Osteoblast (primary cell): ENCODE results near the gene FHL2. TPM values are rescaled to one million over a fixed set of nuclear protein-coding genes. Genes with fewer than 3 reads are reported as not detected.

Source experiments
- DNase-seq: peaks from one replicate; pipeline ENCODE4 v3.0.0; 2011; ENCODE audit warnings: low spot score, mixed read lengths; ENCODE audit not compliant: insufficient read length; ENCODE audit errors: missing footprints
- H2AFZ ChIP-seq: 2 replicates; pipeline ENCODE4 v1.6.0; 2011; ENCODE audit warnings: mild to moderate bottlenecking, low read length
- H3K27ac ChIP-seq: 2 replicates; pipeline ENCODE4 v1.5.1; 2011; ENCODE audit warnings: mild to moderate bottlenecking, low read depth, low read length, moderate library complexity
- H3K27me3 ChIP-seq: 2 replicates; pipeline ENCODE4 v1.6.0; 2012; ENCODE audit warnings: mild to moderate bottlenecking, control low read depth, inconsistent platforms, low read length, moderate library complexity; ENCODE audit not compliant: insufficient read depth
- H3K36me3 ChIP-seq: 2 replicates; pipeline ENCODE4 v1.5.1; 2011; ENCODE audit warnings: mild to moderate bottlenecking, low read length, control low read depth, moderate library complexity; ENCODE audit not compliant: insufficient read depth
- H3K4me1 ChIP-seq: 2 replicates; pipeline ENCODE4 v1.5.1; 2011; ENCODE audit warnings: mild to moderate bottlenecking, low read length, control low read depth, moderate library complexity; ENCODE audit not compliant: insufficient read depth
- H3K4me2 ChIP-seq: 2 replicates; pipeline ENCODE4 v1.6.0; 2011; ENCODE audit warnings: mild to moderate bottlenecking, low read length; ENCODE audit not compliant: insufficient read depth
- H3K4me3 ChIP-seq: fragments of 200-600 bp; sonication (generic); 3 replicates; pipeline ENCODE4 v1.5.1; 2012; ENCODE audit warnings: mild to moderate bottlenecking, low read length, inconsistent platforms; ENCODE audit not compliant: insufficient read depth
- H3K79me2 ChIP-seq: 2 replicates; pipeline ENCODE4 v1.6.0; 2012; ENCODE audit warnings: mild to moderate bottlenecking, low read length, control low read depth, inconsistent platforms; ENCODE audit not compliant: insufficient read depth
- H3K9me3 ChIP-seq: 2 replicates; pipeline ENCODE4 v1.5.1; 2011; ENCODE audit warnings: low read depth, low read length, control low read depth
- H4K20me1 ChIP-seq: 2 replicates; pipeline ENCODE4 v1.6.0; 2012; ENCODE audit warnings: mild to moderate bottlenecking, low read length, control low read depth; ENCODE audit not compliant: insufficient read depth
- CTCF ChIP-seq: IDR thresholded peaks from 2 replicates; pipeline ENCODE4 v1.5.1; 2011; ENCODE audit warnings: mild to moderate bottlenecking, low read depth, low read length, moderate library complexity; ENCODE audit errors: extremely low read depth
- total RNA-seq: library from RNA; depleted of rRNA; stranded (reverse); fragments of >200 nt; gene quantifications from 2 replicates; pipeline ENCODE4 v1.2.3, GENCODE V29; 2012

The FHL2 gene
- total RNA-seq, 1 donor = 566 TPM

DNA sequence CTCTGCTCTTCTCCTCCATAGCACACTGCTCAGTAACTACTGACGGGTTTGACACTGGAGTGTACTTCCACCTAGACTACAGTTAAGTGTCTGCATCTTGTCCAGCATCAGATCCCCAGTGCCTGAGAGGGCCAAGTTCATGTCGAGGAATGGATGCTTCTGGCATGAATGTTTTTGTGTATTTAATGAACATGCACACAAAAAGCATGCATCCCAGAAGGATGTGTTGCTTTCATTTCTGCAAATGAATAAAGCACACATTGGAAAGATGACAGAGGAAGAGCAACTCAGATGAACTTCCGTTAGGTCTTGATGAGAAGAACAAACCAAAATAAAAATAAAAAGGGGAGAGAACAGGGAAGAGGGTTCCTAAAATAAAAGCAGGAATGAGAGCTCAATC is 33.6 kb downstream of the FHL2 start:
- TF ChIP-seq CTCF = no peak
- H3K36me3 ChIP-seq = peaks cover 100% of the 10 kb centered on the region
- H3K4me2 ChIP-seq = no peak overlapping the region
- H3K4me1 ChIP-seq = peaks cover 58% of the 10 kb centered on the region
- H3K27ac ChIP-seq = no peak overlapping the region
- no peak overlapping the region for H2AFZ ChIP-seq
- H3K27me3 ChIP-seq = no peaks in the 10 kb centered on the region
- peaks cover 62% of the 10 kb centered on the region for H3K79me2 ChIP-seq
- H3K9me3 ChIP-seq = no peaks in the 10 kb centered on the region
- H4K20me1 ChIP-seq = peaks cover 69% of the 10 kb centered on the region
- no peak overlapping the region for H3K4me3 ChIP-seq
- no peak for DNase-seq

DNA sequence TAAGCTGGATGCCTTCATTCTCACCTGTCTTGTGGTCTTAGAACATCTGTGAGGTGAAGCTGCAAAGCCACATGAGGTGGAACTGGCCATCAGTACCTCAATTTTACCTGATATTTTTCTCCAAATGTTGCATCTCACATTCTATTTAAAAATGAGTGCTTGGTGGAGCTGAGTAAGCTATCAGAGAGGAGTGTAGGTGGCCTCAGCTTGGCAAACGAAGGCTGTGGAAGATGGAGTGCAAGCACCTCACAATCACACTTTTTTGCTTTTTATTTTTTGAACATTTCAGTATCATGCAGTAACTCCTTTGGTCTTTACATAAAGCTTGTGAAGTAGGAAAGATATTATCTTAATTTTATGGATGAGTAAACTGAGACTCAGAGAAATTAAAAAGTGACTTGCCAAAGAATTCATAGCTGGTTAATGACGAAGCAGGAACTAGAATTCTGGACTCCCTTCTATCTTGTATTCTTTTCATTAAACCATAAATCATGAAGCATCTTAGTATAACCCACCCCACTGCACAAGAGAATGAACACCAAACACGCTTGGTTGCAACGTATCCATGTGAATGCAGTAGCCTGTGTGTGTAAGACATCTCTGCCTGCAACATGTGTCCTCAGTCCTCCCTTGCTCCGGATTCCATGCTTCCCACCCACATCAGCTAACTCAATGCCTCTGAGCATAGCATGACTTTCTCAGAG is 34.3 kb downstream of the FHL2 start:
- DNase-seq = peak; percentile 64
- peaks cover 55% of the 10 kb centered on the region for H3K4me1 ChIP-seq
- H4K20me1 ChIP-seq = peaks cover 63% of the 10 kb centered on the region
- H2AFZ ChIP-seq = no peak overlapping the region
- peak overlapping the region; percentile 16 for H3K27ac ChIP-seq
- TF ChIP-seq CTCF = no peak
- H3K79me2 ChIP-seq = peaks cover 55% of the 10 kb centered on the region
- H3K9me3 ChIP-seq = no peaks in the 10 kb centered on the region
- H3K4me3 ChIP-seq = no peak overlapping the region
- H3K27me3 ChIP-seq = no peaks in the 10 kb centered on the region
- H3K4me2 ChIP-seq = no peak overlapping the region
- H3K36me3 ChIP-seq = peaks cover 99% of the 10 kb centered on the region

DNA sequence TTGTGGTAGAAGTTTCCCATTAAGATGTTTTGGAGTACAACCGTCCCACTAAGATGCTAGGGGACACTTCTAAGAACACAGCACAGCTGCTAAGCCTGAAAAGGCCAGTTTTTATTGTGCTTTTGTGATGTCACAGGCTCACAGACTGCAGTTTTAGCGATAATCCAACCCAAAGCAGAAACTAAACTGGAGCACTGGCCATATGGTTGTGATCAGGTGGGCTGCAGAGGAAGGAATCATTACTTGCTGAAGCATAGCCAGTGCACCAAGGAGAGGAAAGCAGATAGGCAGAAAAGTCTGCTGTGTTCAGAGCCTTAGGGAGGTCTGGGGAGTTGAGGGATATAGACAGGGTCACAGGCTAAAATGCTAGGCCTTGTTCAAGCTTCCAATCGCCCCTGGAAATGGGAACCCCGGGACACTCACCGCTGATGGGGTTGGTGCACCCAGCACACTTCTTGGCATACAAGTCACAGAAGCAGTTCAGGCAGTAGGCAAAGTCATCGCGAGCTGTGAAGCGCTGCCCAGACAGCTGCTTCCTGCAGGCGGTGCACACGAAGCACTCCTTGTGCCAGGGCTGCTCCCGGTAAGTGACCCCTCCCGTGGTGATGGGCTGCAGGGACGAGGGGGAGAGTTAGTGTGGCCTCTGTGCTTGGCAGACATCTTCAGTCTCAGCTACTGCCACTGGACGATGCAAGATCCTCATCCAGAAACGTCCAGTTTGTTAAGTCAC is 35.8 kb downstream of the FHL2 start:
- Histone ChIP-seq H3K27me3 (no peaks in the 10 kb centered on the region), H4K20me1 (peaks cover 56% of the 10 kb centered on the region), H3K4me3 (no peak overlapping the region), H3K36me3 (peaks cover 99% of the 10 kb centered on the region), H2AFZ (no peak overlapping the region), H3K4me2 (no peak overlapping the region), H3K4me1 (peaks cover 56% of the 10 kb centered on the region), H3K79me2 (peaks cover 40% of the 10 kb centered on the region), H3K27ac (peak overlapping the region; percentile 26), H3K9me3 (no peaks in the 10 kb centered on the region)
- no peak for TF ChIP-seq CTCF
- no peak for DNase-seq
